ENCODE data around the gene DOP1B. TPM values are rescaled to one million over a fixed set of nuclear protein-coding genes. Genes with fewer than 3 reads are reported as not detected.

DOP1B gene
- total and polyA plus RNA-seq, 10 of the 15 experiments (the other 5 are each of a cell fraction or from before 2014, with no cell fraction given) = 1.2 to 12.2 (median 4.3) TPM

DNA sequence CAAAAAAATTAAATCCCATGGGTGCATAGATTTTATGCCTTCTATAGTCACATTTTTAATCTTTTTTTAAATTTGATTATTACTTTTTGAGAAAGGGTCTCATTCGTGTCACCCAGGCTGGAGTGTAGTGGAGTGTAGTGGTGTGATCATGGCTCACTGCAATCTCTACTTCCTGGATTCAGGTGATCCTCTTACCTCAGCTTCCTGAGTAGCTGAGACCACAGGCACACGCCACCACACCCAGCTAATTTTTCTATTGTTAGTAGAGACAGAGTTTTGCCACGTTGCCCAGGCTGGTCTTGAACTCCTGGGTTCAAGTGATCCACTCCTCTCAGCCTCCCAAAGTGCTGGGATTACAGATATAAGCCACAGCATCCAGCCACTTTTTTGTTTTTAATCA lies 11.4 kb upstream of the DOP1B start:
- DNase-seq (ENCODE audit: low read depth, low spot score) (no peak), FAIRE-seq (no peak), ATAC-seq (no peak)
- ChIA-PET SMC1A (ENCODE audit: uncharacterized antibody, unreplicated experiment) (interaction anchor here (0.9 kb wide), 1 partner anchor 199 kb away, joined by 3 read pairs; no protein-coding TSS in a partner anchor), RAD21 (ENCODE audit: unreplicated experiment) (interaction anchor here (0.6 to 0.8 kb wide), 2 partner anchors 187 to 1474 kb away, joined by 3 to 4 read pairs; no protein-coding TSS in a partner anchor), POLR2A (no interaction called here), CTCF (interaction anchor here (1.0 kb wide), 1 partner anchor 152 kb away, joined by 3 read pairs; no protein-coding TSS in a partner anchor)
- H3K4me1 ChIP-seq (ENCODE audit: control insufficient read depth, insufficient read depth, low read length) = peaks cover 5% of the 10 kb centered on the region
- intact Hi-C loops (cut with micrococcal nuclease; ENCODE audit: unreplicated experiment) = loop anchor here (10.0 kb wide), 1 partner anchor 780 kb away; no protein-coding TSS in a partner anchor
- H3K27ac ChIP-seq (ENCODE audit: control insufficient read depth, insufficient read depth) = no peak overlapping the region
- no peaks in the 10 kb centered on the region for H3K79me2 ChIP-seq (ENCODE audit: control insufficient read depth, insufficient read depth, low read length)
- 0% methylated on average over 3 of the region's 3 CpGs for WGBS (ENCODE audit: insufficient coverage, insufficient replicate concordance, low lambda C conversion rate, missing lambda C conversion rate)
- in situ Hi-C loops (cut with MboI) = no loop called here
- H3K9me3 ChIP-seq (replicated peaks; ENCODE audit: control insufficient read depth, insufficient read depth, low read length) = no peaks in the 10 kb centered on the region
- TF ChIP-seq NFXL1 (IDR thresholded peaks at IDR 0.05; ENCODE audit: borderline replicate concordance) = no peak
- TF ChIP-seq, protein P1, sequence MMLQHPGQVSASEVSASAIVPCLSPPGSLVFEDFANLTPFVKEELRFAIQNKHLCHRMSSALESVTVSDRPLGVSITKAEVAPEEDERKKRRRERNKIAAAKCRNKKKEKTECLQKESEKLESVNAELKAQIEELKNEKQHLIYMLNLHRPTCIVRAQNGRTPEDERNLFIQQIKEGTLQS (IDR thresholded peaks at IDR 0.05; ENCODE audit: borderline replicate concordance, extremely low read depth, low read depth, low read length) = no peak
- no peak for TF ChIP-seq IRF4 (IDR thresholded peaks at IDR 0.05; ENCODE audit: low read depth, low read length)
- no peak for TF ChIP-seq YY1 (IDR thresholded peaks at IDR 0.05; ENCODE audit: low read depth, low read length)
- no peak for TF ChIP-seq GATAD2B (conservative IDR thresholded peaks at IDR 0.05; ENCODE audit: low read depth)
- no peak for TF ChIP-seq RCOR1 (conservative IDR thresholded peaks at IDR 0.05; ENCODE audit: low read depth, low read length)
- TF ChIP-seq RUNX3 (IDR thresholded peaks at IDR 0.05; ENCODE audit: low read length) = no peak
- TF ChIP-seq BRCA1 (IDR thresholded peaks at IDR 0.05; ENCODE audit: low read depth, low read length) = no peak
- no peak for TF ChIP-seq CREB1 (IDR thresholded peaks at IDR 0.05; ENCODE audit: low read depth)
- TF ChIP-seq HDGF (IDR thresholded peaks at IDR 0.05) = no peak
- TF ChIP-seq, protein P2, sequence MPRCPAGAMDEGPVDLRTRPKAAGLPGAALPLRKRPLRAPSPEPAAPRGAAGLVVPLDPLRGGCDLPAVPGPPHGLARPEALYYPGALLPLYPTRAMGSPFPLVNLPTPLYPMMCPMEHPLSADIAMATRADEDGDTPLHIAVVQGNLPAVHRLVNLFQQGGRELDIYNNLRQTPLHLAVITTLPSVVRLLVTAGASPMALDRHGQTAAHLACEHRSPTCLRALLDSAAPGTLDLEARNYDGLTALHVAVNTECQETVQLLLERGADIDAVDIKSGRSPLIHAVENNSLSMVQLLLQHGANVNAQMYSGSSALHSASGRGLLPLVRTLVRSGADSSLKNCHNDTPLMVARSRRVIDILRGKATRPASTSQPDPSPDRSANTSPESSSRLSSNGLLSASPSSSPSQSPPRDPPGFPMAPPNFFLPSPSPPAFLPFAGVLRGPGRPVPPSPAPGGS (IDR thresholded peaks at IDR 0.05; ENCODE audit: borderline replicate concordance, insufficient read depth, low read depth, low read length, poor library complexity, severe bottlenecking) = no peak
- no peak for TF ChIP-seq IKZF1 (conservative IDR thresholded peaks at IDR 0.05)
- TF ChIP-seq CEBPB (IDR thresholded peaks at IDR 0.05; ENCODE audit: borderline replicate concordance in 1 of 2, low read depth in 2 of 2, low read length in 2 of 2) = no peak
- TF ChIP-seq, protein P3, sequence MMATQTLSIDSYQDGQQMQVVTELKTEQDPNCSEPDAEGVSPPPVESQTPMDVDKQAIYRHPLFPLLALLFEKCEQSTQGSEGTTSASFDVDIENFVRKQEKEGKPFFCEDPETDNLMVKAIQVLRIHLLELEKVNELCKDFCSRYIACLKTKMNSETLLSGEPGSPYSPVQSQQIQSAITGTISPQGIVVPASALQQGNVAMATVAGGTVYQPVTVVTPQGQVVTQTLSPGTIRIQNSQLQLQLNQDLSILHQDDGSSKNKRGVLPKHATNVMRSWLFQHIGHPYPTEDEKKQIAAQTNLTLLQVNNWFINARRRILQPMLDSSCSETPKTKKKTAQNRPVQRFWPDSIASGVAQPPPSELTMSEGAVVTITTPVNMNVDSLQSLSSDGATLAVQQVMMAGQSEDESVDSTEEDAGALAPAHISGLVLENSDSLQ (IDR thresholded peaks at IDR 0.05) = no peak
- TF ChIP-seq TBL1XR1 (IDR thresholded peaks at IDR 0.05; ENCODE audit: low read depth, low read length) = no peak
- no peak overlapping the region for H3K4me3 ChIP-seq
- H3K27me3 ChIP-seq (replicated peaks in 1 of 2; ENCODE audit: control insufficient read depth in 2 of 2, insufficient read depth in 2 of 2, low read length in 1 of 2) = no peaks in the 10 kb centered on the region
- no peak overlapping the region for H3K4me2 ChIP-seq (ENCODE audit: control insufficient read depth, insufficient read depth)
- H4K20me1 ChIP-seq (ENCODE audit: control insufficient read depth, insufficient read depth) = no peaks in the 10 kb centered on the region
- no peak overlapping the region for H2AFZ ChIP-seq (ENCODE audit: control insufficient read depth, low read depth, low read length)
- no peak overlapping the region for H3K9ac ChIP-seq (ENCODE audit: control insufficient read depth, insufficient read depth, low read length)
- H3K36me3 ChIP-seq (ENCODE audit: control insufficient read depth in 2 of 2, insufficient read depth in 2 of 2, low read length in 1 of 2) = no peaks in the 10 kb centered on the region
- BruUV-seq (replicated peaks) = no TSS peak
